Measurements from ENCODE around the gene CSPG4.
"Not testable (repeated sequence)": the region's sequence is repeated elsewhere in the genome, so short reads cannot be mapped to it uniquely, and the experiment has no call there.

The CSPG4 gene, protein sequence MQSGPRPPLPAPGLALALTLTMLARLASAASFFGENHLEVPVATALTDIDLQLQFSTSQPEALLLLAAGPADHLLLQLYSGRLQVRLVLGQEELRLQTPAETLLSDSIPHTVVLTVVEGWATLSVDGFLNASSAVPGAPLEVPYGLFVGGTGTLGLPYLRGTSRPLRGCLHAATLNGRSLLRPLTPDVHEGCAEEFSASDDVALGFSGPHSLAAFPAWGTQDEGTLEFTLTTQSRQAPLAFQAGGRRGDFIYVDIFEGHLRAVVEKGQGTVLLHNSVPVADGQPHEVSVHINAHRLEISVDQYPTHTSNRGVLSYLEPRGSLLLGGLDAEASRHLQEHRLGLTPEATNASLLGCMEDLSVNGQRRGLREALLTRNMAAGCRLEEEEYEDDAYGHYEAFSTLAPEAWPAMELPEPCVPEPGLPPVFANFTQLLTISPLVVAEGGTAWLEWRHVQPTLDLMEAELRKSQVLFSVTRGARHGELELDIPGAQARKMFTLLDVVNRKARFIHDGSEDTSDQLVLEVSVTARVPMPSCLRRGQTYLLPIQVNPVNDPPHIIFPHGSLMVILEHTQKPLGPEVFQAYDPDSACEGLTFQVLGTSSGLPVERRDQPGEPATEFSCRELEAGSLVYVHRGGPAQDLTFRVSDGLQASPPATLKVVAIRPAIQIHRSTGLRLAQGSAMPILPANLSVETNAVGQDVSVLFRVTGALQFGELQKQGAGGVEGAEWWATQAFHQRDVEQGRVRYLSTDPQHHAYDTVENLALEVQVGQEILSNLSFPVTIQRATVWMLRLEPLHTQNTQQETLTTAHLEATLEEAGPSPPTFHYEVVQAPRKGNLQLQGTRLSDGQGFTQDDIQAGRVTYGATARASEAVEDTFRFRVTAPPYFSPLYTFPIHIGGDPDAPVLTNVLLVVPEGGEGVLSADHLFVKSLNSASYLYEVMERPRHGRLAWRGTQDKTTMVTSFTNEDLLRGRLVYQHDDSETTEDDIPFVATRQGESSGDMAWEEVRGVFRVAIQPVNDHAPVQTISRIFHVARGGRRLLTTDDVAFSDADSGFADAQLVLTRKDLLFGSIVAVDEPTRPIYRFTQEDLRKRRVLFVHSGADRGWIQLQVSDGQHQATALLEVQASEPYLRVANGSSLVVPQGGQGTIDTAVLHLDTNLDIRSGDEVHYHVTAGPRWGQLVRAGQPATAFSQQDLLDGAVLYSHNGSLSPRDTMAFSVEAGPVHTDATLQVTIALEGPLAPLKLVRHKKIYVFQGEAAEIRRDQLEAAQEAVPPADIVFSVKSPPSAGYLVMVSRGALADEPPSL (N-terminal part only)

DNA sequence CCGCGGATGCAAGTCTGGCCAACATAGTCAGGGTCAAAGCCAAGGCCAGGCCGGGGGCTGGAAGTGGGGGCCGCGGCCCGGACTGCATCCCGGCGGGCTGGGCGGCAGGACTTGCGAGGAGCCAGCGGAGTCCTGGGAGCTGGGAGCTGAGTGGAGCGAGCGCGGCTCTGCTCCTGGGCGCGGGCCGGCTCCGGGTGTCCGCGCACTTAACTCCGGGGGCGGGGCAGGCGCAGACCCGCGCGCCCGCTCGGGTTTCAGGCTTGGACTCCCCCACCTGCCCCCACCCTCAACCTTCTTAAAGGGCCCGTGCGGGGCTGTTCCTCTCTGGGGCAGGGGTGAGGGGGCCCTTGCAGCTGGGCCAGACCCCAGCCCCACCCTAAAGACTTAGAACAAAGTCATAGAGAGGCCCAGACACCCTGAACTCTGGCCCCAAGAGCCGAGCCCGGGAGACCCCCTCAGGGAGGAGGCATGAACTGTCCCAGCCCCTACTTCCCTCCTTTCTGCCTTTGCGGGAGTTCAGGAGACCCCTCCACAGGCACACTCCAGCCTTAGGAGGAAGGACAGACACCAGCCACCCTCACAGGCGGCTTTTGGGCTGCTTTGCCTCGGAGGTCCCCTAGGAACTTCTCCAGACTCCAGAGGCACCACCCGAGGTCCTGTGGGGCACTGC, at the start of gene CSPG4:
Gene CSPG4, minus strand, starts transcription at position 181 of the 670 bp plus-strand sequence. Its CDS starts 93 bp downstream, at position 88.
- DNase-seq (ENCODE audit: low read depth, low spot score) = no peak
- no peaks in the 10 kb centered on the region for H3K27me3 ChIP-seq (ENCODE audit: insufficient read depth, insufficient read length)
- no peaks in the 10 kb centered on the region for H3K9me3 ChIP-seq (ENCODE audit: insufficient read depth, low read length)
- peaks cover 9% of the 10 kb centered on the region for H3K36me3 ChIP-seq (ENCODE audit: insufficient read depth, insufficient read length, low read length)
- peak within 1 kb of the TSS; percentile 62 for H3K4me3 ChIP-seq (ENCODE audit: insufficient read length, low read depth)
- H3K4me1 ChIP-seq (ENCODE audit: insufficient read depth, insufficient read length) = peaks cover 3% of the 10 kb centered on the region
- H3K9ac ChIP-seq (ENCODE audit: insufficient read length, low read depth) = peak within 1 kb of the TSS; percentile 86
- no peak for TF ChIP-seq ZNF274 (IDR thresholded peaks at IDR 0.05; ENCODE audit: low read depth, low read length)
- no peak for TF ChIP-seq YY1 (IDR thresholded peaks at IDR 0.05; ENCODE audit: insufficient read depth, insufficient read length)
- TF ChIP-seq SUZ12 (IDR thresholded peaks at IDR 0.05; ENCODE audit: extremely low read depth, insufficient read depth, insufficient read length) = no peak

- H3K4me3 ChIP-seq (ENCODE audit: insufficient read length, low read depth); H3K9me3 ChIP-seq (ENCODE audit: insufficient read depth, low read length); H3K4me1 ChIP-seq (ENCODE audit: insufficient read depth, insufficient read length); DNase-seq (ENCODE audit: low read depth, low spot score); H3K27me3 ChIP-seq (ENCODE audit: insufficient read depth, insufficient read length); H3K9ac ChIP-seq (ENCODE audit: insufficient read length, low read depth); H3K36me3 ChIP-seq (ENCODE audit: insufficient read depth, insufficient read length, low read length): not testable (repeated sequence)
These were observed 49.7 kb upstream of the CSPG4 start for GRCh38 chr15:75762357-75762718.

DNA sequence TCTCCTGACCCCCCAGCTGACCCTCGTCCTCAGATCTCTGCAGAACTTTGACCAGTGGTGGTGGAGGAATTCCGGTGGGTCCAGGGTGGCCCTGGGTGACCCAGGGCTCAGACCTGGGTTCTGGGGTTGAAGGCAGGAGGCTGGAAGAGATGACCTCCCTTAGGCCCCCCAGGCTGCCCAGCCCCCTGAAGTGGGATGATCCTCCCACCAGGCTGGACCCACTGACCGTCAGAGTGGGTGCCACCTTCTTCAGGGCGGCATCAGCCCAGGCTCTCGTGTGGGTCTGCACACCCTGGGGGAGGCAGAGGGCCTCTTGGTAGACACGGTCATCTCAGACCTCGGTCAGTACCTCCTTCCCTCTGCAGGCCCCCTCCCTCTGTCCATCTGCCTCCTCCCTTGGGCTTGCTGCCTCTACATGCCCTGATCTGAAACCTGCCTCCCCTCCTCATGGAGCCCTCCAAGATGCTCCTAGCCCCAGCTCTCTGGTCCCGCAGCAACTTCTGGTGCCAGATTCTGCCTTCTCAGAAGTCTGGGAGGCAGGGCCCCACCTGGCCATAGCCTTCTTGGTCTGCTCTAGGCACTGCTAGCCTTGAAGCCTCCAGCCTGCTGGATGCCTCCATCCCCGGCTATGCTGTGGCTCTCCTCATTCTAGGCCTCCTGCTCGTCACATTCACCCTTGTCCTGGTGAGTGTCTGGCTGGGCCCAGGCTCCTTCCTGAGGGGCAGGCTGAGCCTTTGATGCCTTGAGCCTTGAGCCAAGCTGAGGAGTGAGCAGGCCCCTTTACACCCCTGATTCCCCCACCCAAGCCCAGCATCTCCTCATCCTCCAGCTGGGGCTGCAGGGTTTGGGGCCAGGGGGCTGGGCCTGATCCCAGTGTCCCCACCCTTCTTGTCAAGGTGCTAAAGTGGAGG, 49.1 kb upstream of the CSPG4 start:
- no peaks in the 10 kb centered on the region for H3K27me3 ChIP-seq (ENCODE audit: insufficient read depth, insufficient read length)
- no peak for TF ChIP-seq ZNF274 (IDR thresholded peaks at IDR 0.05; ENCODE audit: low read depth, low read length)
- TF ChIP-seq SUZ12 (IDR thresholded peaks at IDR 0.05; ENCODE audit: extremely low read depth, insufficient read depth, insufficient read length) = no peak
- TF ChIP-seq YY1 (IDR thresholded peaks at IDR 0.05; ENCODE audit: insufficient read depth, insufficient read length) = no peak
- no peaks in the 10 kb centered on the region for H3K4me1 ChIP-seq (ENCODE audit: insufficient read depth, insufficient read length)
- H3K9me3 ChIP-seq (ENCODE audit: insufficient read depth, low read length) = no peaks in the 10 kb centered on the region
- H3K4me3 ChIP-seq (ENCODE audit: insufficient read length, low read depth) = no peak overlapping the region
- DNase-seq (ENCODE audit: low read depth, low spot score) = no peak
- H3K36me3 ChIP-seq (ENCODE audit: insufficient read depth, insufficient read length, low read length) = no peaks in the 10 kb centered on the region
- H3K9ac ChIP-seq (ENCODE audit: insufficient read length, low read depth) = no peak overlapping the region

- Histone ChIP-seq H3K4me3 (ENCODE audit: insufficient read length, low read depth) (no peak overlapping the region), H3K36me3 (ENCODE audit: insufficient read depth, insufficient read length, low read length) (no peaks in the 10 kb centered on the region), H3K27me3 (ENCODE audit: insufficient read depth, insufficient read length) (no peaks in the 10 kb centered on the region), H3K9ac (ENCODE audit: insufficient read length, low read depth) (no peak overlapping the region), H3K4me1 (ENCODE audit: insufficient read depth, insufficient read length) (no peaks in the 10 kb centered on the region), H3K9me3 (ENCODE audit: insufficient read depth, low read length) (no peaks in the 10 kb centered on the region)
- TF ChIP-seq ZNF274 (IDR thresholded peaks at IDR 0.05; ENCODE audit: low read depth, low read length) (no peak), YY1 (IDR thresholded peaks at IDR 0.05; ENCODE audit: insufficient read depth, insufficient read length) (no peak), SUZ12 (IDR thresholded peaks at IDR 0.05; ENCODE audit: extremely low read depth, insufficient read depth, insufficient read length) (no peak)
- DNase-seq (ENCODE audit: low read depth, low spot score) = no peak
These were observed 48.2 kb upstream of the CSPG4 start for GRCh38 chr15:75760704-75761435.

GRCh38 chr15:75760131-75760520, 47.5 kb upstream of the CSPG4 start:
- not testable (repeated sequence) for H3K27me3 ChIP-seq (ENCODE audit: insufficient read depth, insufficient read length); H3K36me3 ChIP-seq (ENCODE audit: insufficient read depth, insufficient read length, low read length); H3K4me3 ChIP-seq (ENCODE audit: insufficient read length, low read depth); H3K9ac ChIP-seq (ENCODE audit: insufficient read length, low read depth); H3K4me1 ChIP-seq (ENCODE audit: insufficient read depth, insufficient read length); DNase-seq (ENCODE audit: low read depth, low spot score); H3K9me3 ChIP-seq (ENCODE audit: insufficient read depth, low read length)

Measured in NT2/D1 (cell line).